Activated T-helper 9 cell treated with anti-CD3 and anti-CD28 coated beads, Interleukin-2, amount 50 U/mL, for 16 hours (primary cell): ENCODE results near the gene CTNND2.
"Not testable (repeated sequence)": the region's sequence is repeated elsewhere in the genome, so short reads cannot be mapped to it uniquely, and the experiment has no call there.

ENCODE experiments used
- DNase-seq: peaks from one replicate; pipeline ENCODE4 v3.0.0-alpha.2; 2020; ENCODE audit warnings: low read depth

The CTNND2 gene

DNA sequence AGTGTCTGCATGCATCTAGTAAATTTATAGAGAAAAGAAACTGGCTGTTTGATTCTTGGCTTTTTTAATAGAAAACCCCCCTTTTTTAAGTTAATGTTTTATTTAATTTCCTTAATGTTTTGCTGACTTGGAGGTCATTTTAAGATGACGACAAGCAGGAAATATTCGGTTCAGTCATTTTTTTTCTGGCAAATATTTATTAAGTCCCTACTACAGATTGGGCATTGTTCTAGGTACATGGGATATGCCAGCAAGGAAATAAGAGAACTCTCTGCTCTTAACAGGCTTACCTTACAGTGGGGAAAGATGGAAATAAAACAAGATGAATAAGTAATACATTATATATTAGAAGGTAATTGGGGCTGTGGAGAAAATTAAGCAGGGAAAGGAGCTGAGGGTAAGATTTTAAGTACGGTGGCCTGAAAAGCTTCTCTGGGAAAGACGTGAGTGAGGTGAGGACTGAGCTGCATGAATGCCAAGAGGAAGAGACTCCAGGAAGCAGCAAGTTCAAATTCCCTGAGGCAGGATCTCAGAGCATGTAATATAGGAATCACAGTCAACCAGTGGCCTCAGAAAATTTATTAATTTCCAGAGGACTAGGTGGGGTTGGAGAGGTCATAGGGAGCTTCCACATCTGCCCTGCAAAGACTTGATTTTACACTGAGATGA is 827.2 kb downstream of the CTNND2 start:
- no peak for DNase-seq

- no peak for DNase-seq
These were observed 829.0 kb downstream of the CTNND2 start for GRCh38 chr5:11075035-11075805.

GRCh38 chr5:11072568-11072967 is 831.7 kb downstream of the CTNND2 start:
- no peak for DNase-seq

DNA sequence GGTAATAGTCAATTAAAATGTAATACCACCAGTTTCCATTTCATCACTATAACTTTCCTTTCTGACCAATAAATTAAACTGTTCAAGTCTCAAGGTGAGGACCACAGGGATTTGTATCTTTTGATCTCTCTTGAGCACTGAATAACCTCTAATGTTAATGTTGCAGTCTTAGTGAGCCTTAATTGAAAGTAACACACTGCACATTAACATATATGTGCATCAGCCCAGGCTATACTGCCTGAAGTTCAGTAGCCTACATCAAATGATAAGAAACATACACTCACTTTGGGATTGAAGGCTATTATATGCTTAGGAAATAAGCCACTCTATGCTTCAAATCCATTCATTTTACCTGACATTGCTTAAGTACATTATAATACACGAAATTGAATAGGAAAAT is 832.2 kb downstream of the CTNND2 start:
- no peak for DNase-seq

DNA sequence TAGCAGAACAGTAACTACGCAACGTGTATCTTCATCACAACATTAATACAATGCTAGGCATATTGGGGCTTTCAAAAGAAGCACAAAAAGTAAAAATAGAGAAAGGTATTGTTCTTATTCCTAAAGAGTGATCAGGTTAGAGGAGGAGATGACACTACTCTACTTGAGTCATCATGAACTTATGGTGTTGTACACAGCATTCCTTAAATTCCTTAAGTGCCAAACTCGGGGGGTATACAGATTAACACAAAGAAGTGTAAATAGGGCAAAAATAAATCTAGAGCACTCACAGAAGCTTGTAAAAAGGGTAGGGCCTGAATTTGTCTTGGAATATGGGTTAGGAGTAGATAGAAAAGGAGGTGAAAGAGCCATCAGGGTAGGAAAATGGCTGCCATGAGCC is 835.2 kb downstream of the CTNND2 start:
- no peak for DNase-seq

DNA sequence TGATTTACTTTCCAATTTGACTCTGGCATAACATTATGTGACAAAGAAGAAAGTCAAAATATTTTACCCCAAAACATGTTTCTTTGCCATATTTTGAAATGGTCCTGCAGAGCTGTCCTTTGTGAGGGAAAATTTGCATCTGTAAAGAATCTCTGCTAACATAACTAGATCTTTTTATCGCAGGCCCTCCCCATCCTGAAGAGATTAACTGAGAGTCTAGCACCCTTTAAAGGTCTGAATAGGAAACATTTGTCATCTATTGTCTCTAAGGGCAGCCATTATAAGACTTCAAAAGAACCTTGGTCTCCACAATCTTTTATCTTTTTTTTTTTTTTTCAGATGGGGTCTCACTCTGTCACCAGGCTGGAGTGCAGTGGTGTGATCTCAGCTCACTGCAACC is 838.5 kb downstream of the CTNND2 start:
- DNase-seq: not testable (repeated sequence)

DNA sequence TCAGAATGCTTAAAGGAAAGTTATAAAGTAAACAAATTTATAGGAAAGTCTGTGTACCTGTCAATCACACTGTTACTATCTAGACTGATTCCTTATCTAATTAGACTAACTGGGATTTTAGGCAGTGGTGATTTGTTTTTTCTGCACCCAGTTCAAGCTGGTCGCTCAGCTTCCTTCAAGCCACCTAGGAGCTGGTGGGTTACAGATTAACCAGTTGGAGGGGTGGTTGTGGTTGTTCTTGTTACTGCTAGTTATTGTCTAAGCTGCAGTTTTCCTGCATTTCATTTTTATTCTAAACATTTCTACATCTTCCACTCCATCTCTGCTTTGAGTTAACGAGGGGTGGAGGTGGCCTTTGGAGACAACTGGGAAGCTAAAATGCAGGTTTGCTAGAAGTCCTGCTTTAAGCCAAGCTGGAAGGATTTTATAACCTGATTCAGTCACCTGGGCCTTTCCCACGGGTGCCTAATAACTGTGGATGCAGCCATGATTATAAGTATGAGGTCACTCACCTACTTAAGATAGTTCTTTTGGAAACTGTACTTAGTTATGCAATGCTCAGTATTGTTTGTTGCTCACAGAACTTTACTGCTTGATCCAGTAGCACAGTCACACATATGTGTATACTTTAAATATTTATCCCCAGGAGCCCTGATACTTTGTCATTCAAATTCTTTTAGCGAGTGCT is 839.3 kb downstream of the CTNND2 start:
- DNase-seq: no peak

DNA sequence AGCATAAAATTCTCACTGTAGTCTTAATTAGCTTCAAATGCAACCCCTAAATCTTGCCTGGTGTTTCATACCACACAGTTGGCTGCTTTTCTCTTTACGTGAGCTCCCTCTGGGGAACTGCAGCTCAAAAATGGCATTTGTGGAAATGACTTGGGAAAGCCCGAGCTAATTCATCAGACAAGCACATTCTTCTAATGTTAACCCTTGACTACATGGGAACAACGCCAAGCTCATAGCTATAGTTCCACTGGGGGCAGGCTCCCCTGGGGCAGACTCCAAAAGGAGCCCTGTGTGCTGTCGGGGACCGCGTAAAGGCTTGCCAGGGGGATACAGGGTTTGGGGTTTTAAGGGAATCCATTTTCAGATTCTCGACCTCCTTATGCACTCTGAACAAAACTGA is 841.8 kb downstream of the CTNND2 start:
- DNase-seq: no peak

DNA sequence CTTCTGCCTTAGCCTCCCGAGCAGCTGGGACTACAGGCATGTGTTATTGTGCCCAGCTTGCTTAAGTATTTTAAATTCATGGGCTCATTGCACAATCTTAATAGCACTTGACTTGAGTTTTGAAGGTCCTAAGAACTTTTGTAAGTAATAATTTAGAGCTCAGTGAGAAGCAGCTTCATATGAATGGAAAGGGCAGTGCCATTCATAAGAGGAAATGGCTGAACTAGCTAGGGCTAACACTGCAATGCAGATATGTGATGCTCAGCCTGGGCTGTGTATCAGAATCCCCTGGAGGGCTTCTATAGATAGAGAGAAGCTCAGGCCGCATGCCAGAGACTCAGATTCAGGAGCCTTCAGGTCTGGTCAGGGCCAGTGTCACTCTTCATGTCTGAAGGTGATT is 847.7 kb downstream of the CTNND2 start:
- DNase-seq: no peak

- DNase-seq: no peak
These were observed 850.2 kb downstream of the CTNND2 start for GRCh38 chr5:11054014-11054413.

DNA sequence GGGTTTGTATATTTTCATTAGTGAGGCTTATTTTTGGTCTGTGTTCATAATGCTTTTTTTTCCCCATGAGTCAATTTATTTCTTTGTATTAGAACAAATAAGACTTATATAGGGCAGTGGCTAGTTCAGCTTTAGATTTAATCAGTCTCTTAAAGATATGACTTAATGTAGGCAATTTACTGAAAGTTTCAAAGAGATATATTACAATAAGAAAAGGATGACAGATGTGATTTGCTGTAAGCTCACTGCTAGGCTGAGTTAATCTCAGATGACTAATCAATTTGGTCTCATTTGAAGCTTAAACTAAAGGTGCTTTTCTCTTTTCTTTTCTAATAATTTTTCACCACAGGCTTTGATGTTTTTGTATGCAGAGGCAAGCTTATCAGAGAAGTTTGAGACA is 851.4 kb downstream of the CTNND2 start:
- DNase-seq: no peak

DNA sequence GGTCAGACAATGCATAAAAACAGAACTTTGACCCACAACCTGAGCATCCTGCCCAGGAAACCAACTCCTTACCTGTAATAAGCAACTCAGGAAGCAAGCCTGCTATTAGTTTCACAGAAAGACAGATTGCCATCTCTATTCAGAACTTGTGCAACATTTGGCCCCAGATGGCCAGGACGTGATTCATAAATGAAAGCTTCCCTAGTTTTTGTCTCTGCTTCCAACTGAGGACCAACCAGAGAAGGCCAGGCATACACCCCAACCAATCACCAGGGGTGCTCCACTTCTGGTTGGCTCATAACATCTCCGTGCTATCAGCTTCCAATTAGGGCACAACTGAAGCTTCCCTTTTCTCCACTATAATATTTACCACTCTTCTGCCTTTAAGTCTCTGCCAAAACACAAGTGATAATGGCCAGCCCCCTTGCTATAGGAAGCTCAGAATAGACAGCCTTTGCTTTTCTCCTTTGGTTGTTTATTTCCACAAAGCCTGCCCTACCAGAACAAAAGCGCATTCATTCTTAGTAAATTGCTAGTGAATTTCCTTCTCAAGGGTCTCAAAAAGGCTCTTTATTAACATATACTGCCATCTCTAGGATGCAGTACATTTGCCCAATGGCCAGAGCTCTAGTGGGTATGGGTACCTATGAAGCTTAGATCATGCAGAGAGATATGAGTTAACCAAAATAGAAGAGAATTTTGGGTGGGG is 853.5 kb downstream of the CTNND2 start:
- DNase-seq: no peak

DNA sequence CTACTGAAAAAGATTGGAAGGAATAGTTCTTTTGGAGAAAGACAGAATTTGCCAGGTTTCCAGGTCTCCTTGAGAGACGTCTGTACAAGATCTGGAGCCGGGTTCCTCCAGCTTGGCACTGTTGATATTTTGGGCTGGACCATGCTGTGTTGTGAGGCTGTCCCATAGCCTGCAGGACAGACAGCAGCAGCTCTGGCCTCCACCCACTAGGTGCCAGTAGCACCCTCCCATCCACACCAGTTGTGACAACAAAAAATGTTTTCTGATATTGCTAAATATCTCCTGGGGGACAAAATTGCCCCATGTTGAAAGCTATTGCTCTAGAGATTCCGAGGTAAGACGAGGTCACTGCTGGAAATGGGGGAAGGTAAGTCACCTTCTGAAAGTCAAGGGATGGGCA is 855.5 kb downstream of the CTNND2 start:
- DNase-seq: no peak

GRCh38 chr5:11047625-11048024 is 856.6 kb downstream of the CTNND2 start:
- no peak for DNase-seq

- no peak for DNase-seq
These were observed 857.2 kb downstream of the CTNND2 start for GRCh38 chr5:11047030-11047429.

GRCh38 chr5:11046160-11046559 is 858.1 kb downstream of the CTNND2 start:
- DNase-seq: no peak

DNA sequence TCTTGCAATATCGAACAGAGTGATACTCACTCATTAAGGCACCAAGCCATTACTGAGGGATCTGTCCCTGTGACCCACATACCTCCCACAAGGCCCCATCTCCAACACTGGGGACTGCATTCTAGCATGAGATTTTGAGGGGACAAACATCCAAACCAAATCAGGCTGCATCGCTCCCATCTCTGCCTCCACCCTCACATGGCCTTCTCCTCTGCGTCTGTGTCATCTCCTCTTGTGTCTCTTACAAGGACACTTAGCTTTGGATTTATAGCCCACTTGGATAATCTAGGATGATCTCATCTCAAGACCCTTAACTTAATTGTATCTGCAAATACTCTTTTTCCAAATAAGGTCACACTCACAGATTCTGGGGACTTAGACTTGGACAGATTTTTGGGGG is 858.8 kb downstream of the CTNND2 start:
- no peak for DNase-seq

DNA sequence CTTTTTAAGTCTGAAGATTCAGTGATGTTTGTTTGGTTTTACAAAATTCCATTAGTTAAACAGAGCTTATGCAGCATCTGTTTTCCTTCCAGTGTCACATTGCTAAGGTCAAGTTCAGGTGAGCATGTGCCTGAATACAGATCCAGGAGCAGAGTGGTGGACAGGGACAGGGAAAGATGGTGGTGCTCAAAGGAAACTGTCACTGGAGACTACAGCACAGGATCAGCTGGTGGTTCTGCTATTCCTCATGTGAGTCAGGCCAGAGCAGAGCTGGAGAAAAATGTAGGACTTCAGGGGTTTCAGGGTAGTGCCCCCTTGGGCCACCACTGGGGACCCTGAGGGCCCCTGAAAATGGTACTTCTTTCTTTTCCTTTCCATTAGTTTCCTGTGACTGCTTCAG is 859.7 kb downstream of the CTNND2 start:
- no peak for DNase-seq

DNA sequence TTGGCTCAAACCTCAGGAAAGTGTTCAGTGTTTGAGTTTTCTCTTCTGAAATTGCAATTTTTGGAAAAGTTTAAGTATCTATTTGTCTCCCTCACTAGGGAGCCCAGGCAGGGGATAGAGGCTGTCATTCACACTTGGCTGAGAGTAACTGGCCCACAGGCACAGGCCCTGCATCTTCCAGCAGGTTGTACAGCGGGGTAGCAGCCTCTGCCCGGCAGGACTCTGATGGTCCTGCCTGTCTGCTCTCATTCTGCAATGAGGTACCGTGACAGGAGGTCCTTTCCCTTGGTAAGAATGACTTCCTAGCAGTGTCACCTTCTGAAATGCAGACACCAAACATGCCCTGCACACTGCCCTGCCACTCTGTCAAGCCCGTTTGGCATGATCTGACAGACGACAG is 860.4 kb downstream of the CTNND2 start:
- no peak for DNase-seq

- no peak for DNase-seq
These were observed 863.9 kb downstream of the CTNND2 start for GRCh38 chr5:11040345-11040744.

DNA sequence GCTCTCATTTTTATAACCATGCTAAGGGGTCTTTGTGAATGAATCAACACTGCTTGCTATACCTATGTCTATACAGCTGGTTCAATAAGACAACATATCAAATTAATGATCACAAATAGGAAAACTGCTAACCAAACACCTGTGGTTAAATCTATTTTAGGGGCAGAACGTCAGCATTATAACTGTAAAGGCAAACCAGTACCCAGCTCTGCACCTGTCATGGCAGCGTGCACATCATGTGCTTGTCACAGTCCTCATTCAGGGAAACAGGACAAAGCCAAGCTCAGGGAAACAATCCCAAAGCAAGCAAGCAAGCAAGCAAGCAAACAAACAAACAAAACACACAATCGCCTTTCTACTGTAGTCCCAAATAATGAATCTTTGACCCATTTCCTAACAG is 865.5 kb downstream of the CTNND2 start:
- DNase-seq: no peak

DNA sequence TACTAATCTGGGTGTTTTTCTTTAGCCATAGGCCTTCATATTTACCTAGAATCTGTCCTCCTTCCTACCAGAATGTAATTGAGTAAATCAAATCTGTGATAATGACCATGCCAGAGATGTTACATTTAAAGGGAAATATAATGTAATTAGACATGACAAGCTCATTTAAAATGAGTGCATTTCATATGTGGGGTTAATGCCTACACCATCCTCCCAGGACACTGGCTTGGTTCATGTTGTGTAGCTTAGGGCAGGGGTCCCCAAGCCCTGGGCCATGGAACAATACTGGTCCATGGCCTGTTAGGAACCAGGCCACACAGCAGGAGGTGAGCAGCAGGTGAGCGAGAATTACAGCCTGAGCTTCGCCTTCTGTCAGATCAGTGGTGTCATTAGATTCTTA is 866.3 kb downstream of the CTNND2 start:
- no peak for DNase-seq

DNA sequence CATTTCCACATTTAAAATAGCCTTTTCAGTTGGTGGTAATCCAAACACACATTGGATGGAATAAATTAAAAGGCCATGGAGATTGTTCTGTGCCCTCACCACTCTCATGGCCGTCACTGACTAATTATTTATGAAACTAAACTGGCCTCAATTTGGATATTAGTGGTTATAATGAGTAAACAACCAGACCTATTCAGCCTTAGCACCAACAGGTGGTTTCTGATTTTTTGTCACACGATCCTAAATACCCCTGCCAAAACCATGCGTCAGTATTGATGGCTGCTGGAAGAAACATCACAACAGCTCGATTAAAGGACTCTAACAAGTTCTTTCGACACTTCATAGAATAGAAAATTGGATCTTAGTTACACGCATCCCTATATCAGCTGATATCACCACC is 867.2 kb downstream of the CTNND2 start:
- no peak for DNase-seq
